HG03378 (cell line): ENCODE results near the gene DMD.

Experiments used
- ATAC-seq: cut with Tn5 transposase; IDR thresholded peaks from one replicate; pipeline ENCODE4 v1.9.1; 2021; ENCODE audit warnings: mild to moderate bottlenecking, moderate library complexity; ENCODE audit not compliant: unreplicated experiment

DMD gene

GRCh38 chrX:31165241-31166035 is 2045.9 kb downstream of the DMD start:
- no peak for ATAC-seq

GRCh38 chrX:31154946-31155345 is 2056.4 kb downstream of the DMD start:
- no peak for ATAC-seq

GRCh38 chrX:31153475-31154047 is 2057.8 kb downstream of the DMD start:
- no peak for ATAC-seq

- no peak for ATAC-seq
Measured at GRCh38 chrX:31147175-31147574, 2064.2 kb downstream of the DMD start.

- no peak for ATAC-seq
Measured at GRCh38 chrX:31139961-31140360, 2071.4 kb downstream of the DMD start.

- no peak for ATAC-seq
Measured at GRCh38 chrX:31138124-31138523, 2073.2 kb downstream of the DMD start.

GRCh38 chrX:31136144-31136611 is 2075.2 kb downstream of the DMD start:
- ATAC-seq = peak; percentile 92

GRCh38 chrX:31132821-31133241 is 2078.5 kb downstream of the DMD start:
- no peak for ATAC-seq

- no peak for ATAC-seq
Measured at GRCh38 chrX:31130457-31131220, 2080.7 kb downstream of the DMD start.

GRCh38 chrX:31128855-31129254 is 2082.5 kb downstream of the DMD start:
- no peak for ATAC-seq

GRCh38 chrX:31127716-31128115 is 2083.6 kb downstream of the DMD start:
- ATAC-seq = no peak

- ATAC-seq = no peak
Measured at GRCh38 chrX:31126205-31126604, 2085.1 kb downstream of the DMD start.

- no peak for ATAC-seq
Measured at GRCh38 chrX:31124536-31124935, 2086.8 kb downstream of the DMD start.

GRCh38 chrX:31123335-31123734 is 2088.0 kb downstream of the DMD start:
- ATAC-seq = no peak

GRCh38 chrX:31117266-31117665 is 2094.1 kb downstream of the DMD start:
- no peak for ATAC-seq

GRCh38 chrX:31115398-31115797 is 2096.0 kb downstream of the DMD start:
- no peak for ATAC-seq

GRCh38 chrX:31114858-31115257 is 2096.5 kb downstream of the DMD start:
- ATAC-seq = no peak

GRCh38 chrX:31112226-31112999 is 2098.9 kb downstream of the DMD start:
- no peak for ATAC-seq

GRCh38 chrX:31110657-31111056 is 2100.7 kb downstream of the DMD start:
- no peak for ATAC-seq

GRCh38 chrX:31099536-31100090 is 2111.7 kb downstream of the DMD start:
- peak; percentile 87 for ATAC-seq

GRCh38 chrX:31098079-31098478 is 2113.3 kb downstream of the DMD start:
- ATAC-seq = no peak
